Calu3 (cell line): Measurements from ENCODE around the gene RAB41. TPM values are rescaled to one million over a fixed set of nuclear protein-coding genes. Genes with fewer than 3 reads are reported as not detected.

ENCODE experiments used
- BruUV-seq: library from RNA; stranded (reverse); fragments of 400-500 nt; replicated peaks from 2 replicates; lab custom pipeline; 2021; lab: Mats Ljungman, UMichigan
- CTCF ChIA-PET: fragments of 300-600 bp; sonication (Branson Sonifier 250); formaldehyde crosslinking; loops from one replicate; lab custom pipeline; 2022; ENCODE audit warnings: antibody characterized with exemption; lab: Charles Lee
- DNase-seq: peaks from one replicate; pipeline ENCODE4 v3.0.0; 2022
- H3K27ac Mint-ChIP-seq: one replicate; pipeline ENCODE4 v1.8.0; 2022; ENCODE audit warnings: mixed read lengths; ENCODE audit not compliant: unreplicated experiment
- H3K27me3 Mint-ChIP-seq: one replicate; pipeline ENCODE4 v1.8.0; 2022; ENCODE audit warnings: mixed read lengths; ENCODE audit not compliant: unreplicated experiment
- H3K36me3 Mint-ChIP-seq: one replicate; pipeline ENCODE4 v1.8.0; 2022; ENCODE audit warnings: mild to moderate bottlenecking, moderate library complexity, mixed read lengths; ENCODE audit not compliant: insufficient read depth, unreplicated experiment
- H3K4me1 Mint-ChIP-seq: one replicate; pipeline ENCODE4 v1.8.0; 2022; ENCODE audit warnings: mild to moderate bottlenecking, low read depth, mixed read lengths; ENCODE audit not compliant: unreplicated experiment
- H3K4me3 Mint-ChIP-seq: one replicate; pipeline ENCODE4 v1.8.0; 2022; ENCODE audit warnings: mild to moderate bottlenecking, low read depth, moderate library complexity, mixed read lengths; ENCODE audit not compliant: unreplicated experiment
- H3K9me3 Mint-ChIP-seq: one replicate; pipeline ENCODE4 v1.8.0; 2022; ENCODE audit warnings: low read depth, mixed read lengths; ENCODE audit not compliant: unreplicated experiment
- CTCF ChIP-seq: fragments of 200-600 bp; IDR thresholded peaks from one replicate; pipeline ENCODE4 v1.8.0; 2022; ENCODE audit warnings: antibody characterized with exemption; ENCODE audit not compliant: unreplicated experiment
- intact Hi-C: fragments of 100-400 bp; cut with micrococcal nuclease; formaldehyde crosslinking; loops from one replicate; pipeline ENCODE4 v1.10.0; 2022; ENCODE audit not compliant: unreplicated experiment
- total RNA-seq: library from RNA; stranded (reverse); gene quantifications from 2 replicates; pipeline ENCODE4 v1.2.3, GENCODE V29; 2022

RAB41 gene
- total RNA-seq, 1 experiment from 2014 or later = not detected

- Mint-ChIP-seq H3K27ac (no peak overlapping the region), H3K27me3 (no peaks in the 10 kb centered on the region), H3K36me3 (no peaks in the 10 kb centered on the region), H3K9me3 (no peaks in the 10 kb centered on the region), H3K4me1 (no peaks in the 10 kb centered on the region), H3K4me3 (no peak overlapping the region)
- CTCF ChIA-PET = no interaction called here
- TF ChIP-seq CTCF = no peak
- no TSS peak for BruUV-seq
- intact Hi-C loops = no loop called here
- no peak for DNase-seq
Observed at GRCh38 chrX:70279081-70279480, 2.9 kb upstream of the RAB41 start.

GRCh38 chrX:70280573-70280972 lies 1.4 kb upstream of the RAB41 start:
- BruUV-seq = no TSS peak
- no peaks in the 10 kb centered on the region for H3K27me3 Mint-ChIP-seq
- intact Hi-C loops = no loop called here
- H3K36me3 Mint-ChIP-seq = no peaks in the 10 kb centered on the region
- no peak overlapping the region for H3K27ac Mint-ChIP-seq
- DNase-seq = no peak
- TF ChIP-seq CTCF = no peak
- CTCF ChIA-PET = interaction anchor here (0.6 kb wide), 1 partner anchor 14 kb away, joined by 3 read pairs; no protein-coding TSS in a partner anchor
- no peaks in the 10 kb centered on the region for H3K9me3 Mint-ChIP-seq
- no peaks in the 10 kb centered on the region for H3K4me1 Mint-ChIP-seq
- H3K4me3 Mint-ChIP-seq = no peak overlapping the region

GRCh38 chrX:70289168-70289792 lies 7.3 kb downstream of the RAB41 start:
- Mint-ChIP-seq H3K9me3 (no peaks in the 10 kb centered on the region), H3K4me1 (no peaks in the 10 kb centered on the region), H3K36me3 (peaks cover 22% of the 10 kb centered on the region), H3K27ac (peak overlapping the region; percentile 34), H3K27me3 (no peaks in the 10 kb centered on the region), H3K4me3 (peak overlapping the region; percentile 82)
- BruUV-seq = TSS peak; percentile 78
- no peak for TF ChIP-seq CTCF
- DNase-seq = no peak
- CTCF ChIA-PET = interaction anchor here (0.6 kb wide), 1 partner anchor 12 kb away, joined by 3 read pairs; no protein-coding TSS in a partner anchor
- intact Hi-C loops = no loop called here

- H3K36me3 Mint-ChIP-seq = peaks cover 22% of the 10 kb centered on the region
- H3K27ac Mint-ChIP-seq = peak within 1 kb of the TSS; percentile 34
- intact Hi-C loops = no loop called here
- no peaks in the 10 kb centered on the region for H3K4me1 Mint-ChIP-seq
- no peaks in the 10 kb centered on the region for H3K9me3 Mint-ChIP-seq
- no peak for TF ChIP-seq CTCF
- H3K4me3 Mint-ChIP-seq = peak within 1 kb of the TSS; percentile 82
- DNase-seq = peak; percentile 76
- CTCF ChIA-PET = no interaction called here
- H3K27me3 Mint-ChIP-seq = no peaks in the 10 kb centered on the region
- BruUV-seq = TSS peak; percentile 48
Observed at GRCh38 chrX:70289793-70290770, 8.1 kb downstream of the RAB41 start, which contains the start of the genes KIF4A and PDZD11. KIF4A (plus strand) TSS chrX:70290104; CDS start chrX:70290459, 355 bp downstream. PDZD11 (minus strand) TSS chrX:70289927; CDS start chrX:70289341, 586 bp downstream.
